Parathyroid adenoma (tissue), 2 donors: ENCODE results near the gene STAC3.
A peak's percentile ranks its signal among the peaks of the same experiment; 100 is the strongest.

Source experiments
- H2AFZ ChIP-seq: fragments of 300-600 bp; sonication (generic); one replicate; pipeline ENCODE4 v1.7.0; 2017; ENCODE audit warnings: antibody characterized with exemption, mild to moderate bottlenecking
- H3K27ac ChIP-seq: fragments of 300-600 bp; sonication (generic); one replicate; pipeline ENCODE4 v1.7.0; 2017
- H3K27me3 ChIP-seq: fragments of 300-600 bp; sonication (generic); one replicate; pipeline ENCODE4 v1.7.0; 2017; ENCODE audit warnings: low read length; ENCODE audit not compliant: control insufficient read depth, insufficient read depth
- H3K36me3 ChIP-seq: fragments of 300-600 bp; sonication (generic); one replicate; pipeline ENCODE4 v1.7.0; 2017; ENCODE audit warnings: low read length; ENCODE audit not compliant: control insufficient read depth, insufficient read depth
- H3K4me1 ChIP-seq: fragments of 300-600 bp; sonication (generic); one replicate; pipeline ENCODE4 v1.7.0; 2017; ENCODE audit warnings: control low read depth
- H3K4me2 ChIP-seq: fragments of 300-600 bp; sonication (generic); one replicate; pipeline ENCODE4 v1.7.0; 2017; ENCODE audit warnings: low read length
- H3K4me3 ChIP-seq: fragments of 300-600 bp; sonication (generic); one replicate; pipeline ENCODE4 v1.7.0; 2017; ENCODE audit warnings: low read depth, low read length
- H3K79me2 ChIP-seq: fragments of 300-600 bp; sonication (generic); one replicate; pipeline ENCODE4 v1.7.0; 2017; ENCODE audit warnings: control low read depth
- H3K9ac ChIP-seq: fragments of 300-600 bp; sonication (generic); one replicate; pipeline ENCODE4 v1.7.0; 2017; ENCODE audit warnings: mild to moderate bottlenecking
- H3K9me3 ChIP-seq: fragments of 300-600 bp; sonication (generic); one replicate; pipeline ENCODE4 v1.7.0; 2017; ENCODE audit warnings: low read length; ENCODE audit not compliant: control insufficient read depth
- TF ChIP-seq, protein P1 (sequence below): fragments of 300-600 bp; sonication (generic); IDR thresholded peaks from one replicate; pipeline ENCODE4 v1.7.0; 2017; ENCODE audit warnings: antibody characterized with exemption, mild to moderate bottlenecking
- donor health status: primary hyperparathyroidism.

The STAC3 gene

DNA sequence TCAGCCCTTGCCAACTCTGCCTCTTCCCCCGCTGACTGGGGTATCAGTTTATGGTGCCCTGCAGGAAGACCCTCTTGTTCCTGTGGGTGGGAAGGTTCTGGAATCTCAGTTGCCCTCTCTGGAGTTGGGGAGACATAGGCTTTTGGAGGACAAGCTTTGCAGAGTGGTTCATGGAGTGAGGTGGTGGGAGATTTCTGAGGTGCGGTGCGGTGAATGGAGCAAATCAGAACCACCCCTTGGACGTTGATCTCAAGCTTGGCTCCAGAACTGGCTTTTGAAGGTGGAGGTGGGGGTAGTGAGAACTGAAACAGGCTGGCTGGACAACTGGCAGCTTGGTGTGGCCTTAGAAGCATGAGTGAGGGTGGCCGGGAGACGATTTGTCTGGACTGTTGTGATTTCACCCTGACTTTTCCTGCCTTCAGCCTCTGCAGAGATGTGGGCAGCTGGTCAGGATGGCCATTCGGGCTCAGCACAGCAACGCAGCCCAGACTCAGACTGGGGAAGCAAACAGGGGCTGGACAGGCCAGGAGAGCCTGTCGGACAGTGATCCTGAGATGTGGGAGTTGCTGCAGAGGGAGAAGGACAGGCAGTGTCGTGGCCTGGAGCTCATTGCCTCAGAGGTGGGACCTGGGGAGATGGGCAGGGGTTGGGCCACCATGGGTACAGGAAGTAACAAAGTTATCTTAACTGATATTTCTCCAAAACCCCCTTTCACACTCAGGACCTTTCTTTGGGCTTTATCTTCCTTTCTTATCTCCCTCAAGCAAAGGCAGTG lies 20.4 kb downstream of the STAC3 start:
- Histone ChIP-seq H3K79me2 (no peaks in the 10 kb centered on the region), H3K36me3 (no peaks in the 10 kb centered on the region), H2AFZ (no peak overlapping the region), H3K9me3 (no peaks in the 10 kb centered on the region), H3K9ac (no peak overlapping the region), H3K4me1 (peaks cover 15% of the 10 kb centered on the region), H3K4me3 (no peak overlapping the region), H3K4me2 (peak overlapping the region; percentile 91), H3K27ac (no peak overlapping the region), H3K27me3 (peaks cover 3% of the 10 kb centered on the region)
- TF ChIP-seq, protein P1, sequence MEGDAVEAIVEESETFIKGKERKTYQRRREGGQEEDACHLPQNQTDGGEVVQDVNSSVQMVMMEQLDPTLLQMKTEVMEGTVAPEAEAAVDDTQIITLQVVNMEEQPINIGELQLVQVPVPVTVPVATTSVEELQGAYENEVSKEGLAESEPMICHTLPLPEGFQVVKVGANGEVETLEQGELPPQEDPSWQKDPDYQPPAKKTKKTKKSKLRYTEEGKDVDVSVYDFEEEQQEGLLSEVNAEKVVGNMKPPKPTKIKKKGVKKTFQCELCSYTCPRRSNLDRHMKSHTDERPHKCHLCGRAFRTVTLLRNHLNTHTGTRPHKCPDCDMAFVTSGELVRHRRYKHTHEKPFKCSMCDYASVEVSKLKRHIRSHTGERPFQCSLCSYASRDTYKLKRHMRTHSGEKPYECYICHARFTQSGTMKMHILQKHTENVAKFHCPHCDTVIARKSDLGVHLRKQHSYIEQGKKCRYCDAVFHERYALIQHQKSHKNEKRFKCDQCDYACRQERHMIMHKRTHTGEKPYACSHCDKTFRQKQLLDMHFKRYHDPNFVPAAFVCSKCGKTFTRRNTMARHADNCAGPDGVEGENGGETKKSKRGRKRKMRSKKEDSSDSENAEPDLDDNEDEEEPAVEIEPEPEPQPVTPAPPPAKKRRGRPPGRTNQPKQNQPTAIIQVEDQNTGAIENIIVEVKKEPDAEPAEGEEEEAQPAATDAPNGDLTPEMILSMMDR, result no peak

DNA sequence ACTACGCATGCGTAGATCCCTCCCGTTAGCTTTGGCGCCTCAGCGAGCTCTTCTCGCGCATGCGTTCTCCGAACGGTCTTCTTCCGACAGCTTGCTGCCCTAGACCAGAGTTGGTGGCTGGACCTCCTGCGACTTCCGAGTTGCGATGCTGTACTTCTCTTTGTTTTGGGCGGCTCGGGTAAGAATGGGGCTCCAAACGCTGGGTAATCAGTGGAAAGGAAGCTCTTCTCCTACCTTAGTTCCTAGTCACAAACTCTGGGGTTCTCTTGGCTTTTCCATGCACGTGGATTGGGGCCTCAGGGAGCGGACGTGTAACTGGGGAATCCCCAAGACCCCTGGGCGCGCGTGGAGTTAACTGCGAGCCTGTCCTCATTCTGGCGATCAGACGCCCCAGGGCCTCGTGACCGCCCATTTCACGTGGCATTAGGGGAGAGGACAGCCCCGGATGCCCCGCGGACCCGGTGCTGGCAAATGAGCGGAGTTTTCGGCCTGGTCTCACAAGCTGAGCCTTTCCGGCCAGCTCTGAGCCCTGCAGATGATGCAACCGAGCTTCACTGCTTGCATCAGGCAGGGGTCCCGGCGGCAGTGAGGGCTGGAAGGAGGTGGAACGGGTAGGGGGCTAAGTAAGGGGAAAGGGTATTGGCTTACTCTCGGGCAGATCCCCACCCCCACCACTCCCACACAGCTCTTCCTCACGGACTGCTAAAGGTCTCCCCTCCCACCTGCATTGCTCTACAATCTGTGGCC lies 21.2 kb downstream of the STAC3 start, which contains the start of gene SHMT2:
Gene SHMT2, plus strand, starts transcription at position 78 of the 747 bp plus-strand sequence. Its CDS starts 68 bp downstream, at position 146.
- Histone ChIP-seq H3K4me2 (peak within 1 kb of the TSS; percentile 91), H3K4me3 (peak within 1 kb of the TSS; percentile 80), H2AFZ (peak within 1 kb of the TSS; percentile 89), H3K9ac (no peak within 1 kb of the TSS), H3K79me2 (no peaks in the 10 kb centered on the region), H3K9me3 (no peaks in the 10 kb centered on the region), H3K36me3 (no peaks in the 10 kb centered on the region), H3K27ac (peak within 1 kb of the TSS; percentile 37), H3K4me1 (peaks cover 15% of the 10 kb centered on the region), H3K27me3 (peaks cover 4% of the 10 kb centered on the region)
- TF ChIP-seq, protein P1, result no peak

DNA sequence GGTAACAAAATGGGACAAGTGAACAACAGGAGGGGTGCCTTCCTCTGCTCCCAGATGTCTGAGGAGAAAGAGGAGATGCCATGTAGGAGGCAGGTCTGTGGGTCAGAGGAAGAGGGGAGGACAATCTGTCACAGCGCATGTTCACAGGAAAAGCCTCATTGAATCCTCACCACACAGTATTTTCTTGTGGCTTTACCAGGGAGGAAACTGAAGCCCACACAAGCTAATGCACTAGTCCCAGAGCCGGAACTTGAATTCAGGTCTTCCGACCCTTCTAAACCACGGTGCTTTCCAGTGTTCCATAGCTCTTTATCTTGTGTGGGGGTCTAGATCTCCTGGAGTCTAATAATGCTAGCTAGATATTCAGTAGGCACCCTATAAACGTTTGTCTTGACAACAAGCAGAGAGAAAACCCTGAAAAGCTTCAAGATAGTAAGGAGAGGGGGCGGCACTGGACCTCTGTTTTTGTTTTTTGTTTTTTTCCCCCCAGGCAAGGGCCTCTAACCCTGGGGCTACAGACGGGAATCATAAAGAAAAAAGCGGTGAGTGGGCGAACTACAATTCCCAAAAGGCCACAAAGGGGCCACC lies 21.8 kb downstream of the STAC3 start:
- H3K9me3 ChIP-seq, result no peaks in the 10 kb centered on the region
- no peak overlapping the region for H3K4me2 ChIP-seq
- H3K79me2 ChIP-seq, result no peaks in the 10 kb centered on the region
- TF ChIP-seq, protein P1, result no peak
- no peak overlapping the region for H3K9ac ChIP-seq
- peaks cover 6% of the 10 kb centered on the region for H3K27me3 ChIP-seq
- H3K4me1 ChIP-seq, result peaks cover 15% of the 10 kb centered on the region
- H3K36me3 ChIP-seq, result no peaks in the 10 kb centered on the region
- no peak overlapping the region for H3K27ac ChIP-seq
- peak overlapping the region; percentile 89 for H2AFZ ChIP-seq
- H3K4me3 ChIP-seq, result no peak overlapping the region

DNA sequence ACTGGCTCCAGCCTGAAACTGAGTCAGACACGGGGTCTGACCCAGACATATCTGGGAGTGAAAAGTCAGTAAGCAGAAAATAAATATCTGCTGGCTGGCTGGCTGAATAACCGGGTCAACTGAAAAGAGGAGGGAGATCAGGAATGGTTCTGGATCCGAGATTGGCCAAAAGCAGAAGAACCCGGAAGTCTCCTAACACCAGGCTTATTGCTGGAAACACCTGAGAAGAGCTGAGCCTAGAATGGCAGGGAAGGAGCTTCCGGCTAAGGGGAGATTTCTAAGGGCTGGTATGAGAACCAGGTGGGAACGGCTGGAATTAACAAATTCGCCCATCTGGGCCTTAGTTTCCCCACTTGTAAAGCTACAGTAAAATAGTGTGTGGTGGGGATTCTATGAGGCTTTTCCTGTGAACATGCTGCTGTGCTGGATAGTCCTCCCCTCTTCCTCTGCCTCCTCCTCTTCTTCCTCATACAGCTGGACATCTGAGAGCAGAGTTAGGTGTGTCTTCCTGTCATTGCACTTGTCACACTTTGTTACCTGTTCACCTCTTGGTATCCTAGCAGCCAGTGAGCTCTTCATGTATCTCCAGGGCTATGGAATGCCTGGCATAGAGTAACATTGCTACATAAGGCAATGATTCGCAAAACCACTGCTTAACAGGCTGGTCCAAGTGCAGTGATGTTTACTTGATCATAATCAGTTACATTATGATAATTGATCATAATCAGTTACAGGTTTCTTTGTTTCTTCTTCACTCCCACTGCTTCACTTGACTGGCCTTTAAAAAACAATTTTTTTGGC lies 23.5 kb downstream of the STAC3 start:
- H3K27me3 ChIP-seq, result peaks cover 9% of the 10 kb centered on the region
- no peak overlapping the region for H3K27ac ChIP-seq

More for the DNA sequence above, 23.5 kb downstream of the STAC3 start:
- Histone ChIP-seq H3K4me3 (no peak overlapping the region), H3K4me2 (no peak overlapping the region), H3K36me3 (no peaks in the 10 kb centered on the region), H2AFZ (no peak overlapping the region), H3K9me3 (no peaks in the 10 kb centered on the region), H3K79me2 (no peaks in the 10 kb centered on the region), H3K9ac (no peak overlapping the region), H3K4me1 (peaks cover 15% of the 10 kb centered on the region)
- TF ChIP-seq, protein P1, result no peak
